GDM1 (cell line): Measurements from ENCODE around the gene IGF1.

ENCODE experiments used
- DNase-seq: peaks from one replicate; lab custom pipeline; 2025; lab: John Stamatoyannopoulos, UW

IGF1 gene

GRCh38 chr12:102480406-102480805 lies at the start of gene IGF1:
Gene IGF1, minus strand, starts transcription at chr12:102480563. Its CDS starts 182 bp downstream, at chr12:102480381.
- no peak for DNase-seq

DNA sequence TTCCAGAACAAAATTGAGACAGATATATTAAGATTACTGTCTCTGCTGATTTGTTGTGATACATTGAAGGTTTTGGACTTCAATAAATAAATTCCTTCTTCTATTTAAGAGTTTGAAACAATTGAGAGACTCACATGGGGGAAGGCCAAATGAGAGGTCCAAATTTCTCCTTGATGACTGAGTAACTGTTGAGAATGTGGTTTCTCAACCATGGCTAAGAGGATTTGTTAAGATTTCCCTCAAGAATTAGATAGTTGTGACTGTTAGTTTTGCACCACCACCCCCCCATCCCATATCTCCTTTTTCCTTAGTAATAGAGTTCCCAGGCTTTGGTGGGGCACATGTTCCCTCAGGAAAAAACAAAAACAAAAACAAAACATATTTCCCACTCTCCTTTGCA lies 47.7 kb upstream of the IGF1 start:
- no peak for DNase-seq

DNA sequence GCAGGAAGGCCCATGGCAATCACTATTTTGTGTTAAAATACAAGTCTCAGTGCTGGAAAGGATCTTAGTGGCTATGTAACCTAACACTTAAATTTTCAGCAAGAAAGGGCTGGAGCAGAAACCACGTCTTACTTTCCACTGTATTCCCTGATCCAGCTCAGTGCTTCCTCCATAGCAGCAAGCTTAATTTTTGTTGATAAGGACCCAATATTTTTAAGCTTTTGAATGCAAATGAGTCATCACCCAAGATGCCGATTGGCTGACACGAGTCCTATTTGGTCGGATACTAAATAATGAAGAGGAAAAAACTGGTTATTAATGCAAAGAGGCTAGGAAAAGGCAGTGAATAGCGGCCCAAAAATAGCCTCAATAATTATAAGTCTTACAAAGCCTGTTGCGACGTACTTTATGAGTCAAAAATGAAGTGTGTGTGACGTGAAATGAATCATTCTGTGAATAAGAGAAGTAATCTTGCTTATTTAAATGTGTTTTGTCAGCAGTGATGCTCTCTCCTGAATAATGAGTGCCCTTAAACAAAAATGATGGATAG lies 46.9 kb upstream of the IGF1 start:
- DNase-seq = no peak

DNA sequence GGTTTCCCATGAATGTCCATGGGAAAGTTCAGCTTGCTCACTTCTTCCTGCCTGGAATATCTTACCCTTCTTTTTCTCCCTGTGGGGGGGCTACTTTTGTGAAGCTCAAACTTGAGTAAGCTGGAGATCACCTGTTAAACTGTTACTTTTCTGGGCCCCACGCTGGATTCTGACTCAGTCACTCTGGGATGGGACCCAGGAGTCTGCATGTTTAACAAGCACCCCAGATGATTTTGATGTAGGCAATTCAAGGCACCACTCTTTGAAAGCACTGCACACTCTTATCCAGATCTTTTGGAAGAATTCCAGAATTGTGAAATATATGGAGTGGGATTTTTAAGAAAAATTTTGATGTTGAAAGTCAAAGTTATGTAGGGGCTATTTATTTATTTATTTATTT lies 46.3 kb upstream of the IGF1 start:
- DNase-seq = no peak

DNA sequence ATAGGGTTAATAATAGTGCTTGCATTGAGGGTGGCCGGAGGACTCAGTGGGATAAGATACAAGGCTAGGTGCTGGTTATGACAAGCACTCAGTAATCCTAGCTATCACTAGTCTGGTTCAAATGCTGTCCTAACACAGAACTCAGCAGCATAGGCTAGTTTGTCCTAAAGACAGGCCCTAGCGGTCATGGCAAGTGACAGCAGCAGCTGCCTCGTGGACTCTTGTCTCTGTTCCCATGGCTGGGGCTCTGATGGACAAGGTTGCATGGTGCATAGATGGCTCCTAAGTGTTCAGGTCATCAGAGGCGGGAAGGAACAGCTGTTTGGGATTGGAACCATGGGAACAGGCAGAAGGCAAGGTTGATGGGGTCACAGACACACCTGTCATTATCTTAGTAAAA lies 42.4 kb upstream of the IGF1 start:
- DNase-seq = no peak

- DNase-seq = no peak
Measured at GRCh38 chr12:102521662-102522277, 41.4 kb upstream of the IGF1 start.

DNA sequence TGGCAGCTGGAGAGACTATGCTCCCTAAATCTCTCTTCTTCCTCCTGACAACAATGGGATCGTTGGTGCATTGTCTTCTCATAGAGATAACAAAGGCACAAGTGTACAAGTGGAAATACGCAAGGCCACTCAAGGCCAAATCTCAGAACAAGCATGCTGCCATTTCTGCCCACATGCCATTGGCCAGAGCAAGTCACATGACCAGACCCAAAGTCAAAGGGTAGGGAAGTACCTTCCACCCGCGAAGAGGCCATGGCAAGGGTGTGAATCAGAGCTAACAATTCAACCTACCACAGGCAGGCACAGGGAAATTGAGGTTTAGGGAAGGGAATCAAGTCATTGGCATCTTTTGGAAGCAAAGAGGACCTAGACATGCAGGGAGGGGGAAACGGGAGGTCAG lies 38.5 kb upstream of the IGF1 start:
- no peak for DNase-seq

DNA sequence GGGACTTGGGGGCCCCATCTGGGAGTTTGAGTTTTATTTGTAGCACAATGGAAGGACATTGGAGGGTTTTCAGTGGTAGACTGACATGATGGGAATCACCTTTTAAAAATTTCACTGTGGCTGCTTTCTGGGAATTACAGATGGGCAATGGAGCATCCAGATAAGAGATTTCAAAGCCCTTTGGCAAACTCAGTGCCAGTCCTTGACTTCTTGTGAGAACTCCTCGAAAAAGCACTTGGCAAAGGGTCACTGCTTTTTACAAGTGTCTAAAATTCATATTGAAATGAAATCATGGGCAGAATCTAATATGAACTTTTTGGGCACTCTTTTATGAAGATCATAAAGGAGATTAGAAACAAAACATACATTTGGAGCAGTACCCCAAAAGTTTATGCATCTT lies 34.3 kb upstream of the IGF1 start:
- no peak for DNase-seq

GRCh38 chr12:102513739-102514138 lies 33.4 kb upstream of the IGF1 start:
- no peak for DNase-seq

DNA sequence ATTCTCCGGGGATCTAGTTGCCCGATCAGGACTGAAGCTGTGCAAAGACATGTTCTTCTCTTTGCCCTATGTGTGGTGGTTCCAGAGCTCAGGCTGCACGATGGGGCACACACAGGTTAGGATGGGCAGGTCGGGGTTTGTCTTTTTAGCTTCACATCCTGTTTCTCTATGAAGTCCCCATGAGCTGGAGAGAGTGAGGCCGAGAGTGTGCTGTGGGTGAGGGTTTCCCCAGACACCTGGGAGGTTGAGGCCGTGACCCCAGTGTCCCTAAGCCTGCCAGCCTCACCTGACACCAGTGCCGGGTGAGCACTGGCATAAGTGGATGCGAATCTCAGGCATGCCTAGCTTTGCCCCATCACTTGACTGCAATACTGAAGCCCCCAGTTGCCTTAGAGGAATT lies 32.9 kb upstream of the IGF1 start:
- DNase-seq = no peak

DNA sequence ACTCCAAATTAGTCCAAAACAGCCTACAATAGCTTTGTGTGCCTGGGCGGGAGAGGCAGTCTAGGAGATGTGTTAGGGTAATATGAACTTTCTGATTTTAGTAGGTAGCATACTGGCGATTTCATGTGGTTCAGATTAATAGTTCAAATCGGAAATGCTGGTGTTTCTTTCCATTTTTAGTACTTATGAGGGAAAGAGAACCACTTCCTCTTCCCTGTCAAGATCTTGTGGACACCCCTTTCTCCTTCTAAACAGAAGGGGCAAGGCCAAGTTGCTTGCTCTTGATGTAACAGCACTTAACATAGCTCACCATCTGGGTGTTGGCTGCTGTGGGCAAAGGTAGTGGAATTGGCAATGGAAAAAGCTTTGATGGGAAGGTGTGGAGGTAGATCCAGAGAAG lies 32.2 kb upstream of the IGF1 start:
- DNase-seq = no peak

- DNase-seq = no peak
Measured at GRCh38 chr12:102511575-102511974, 31.2 kb upstream of the IGF1 start.

DNA sequence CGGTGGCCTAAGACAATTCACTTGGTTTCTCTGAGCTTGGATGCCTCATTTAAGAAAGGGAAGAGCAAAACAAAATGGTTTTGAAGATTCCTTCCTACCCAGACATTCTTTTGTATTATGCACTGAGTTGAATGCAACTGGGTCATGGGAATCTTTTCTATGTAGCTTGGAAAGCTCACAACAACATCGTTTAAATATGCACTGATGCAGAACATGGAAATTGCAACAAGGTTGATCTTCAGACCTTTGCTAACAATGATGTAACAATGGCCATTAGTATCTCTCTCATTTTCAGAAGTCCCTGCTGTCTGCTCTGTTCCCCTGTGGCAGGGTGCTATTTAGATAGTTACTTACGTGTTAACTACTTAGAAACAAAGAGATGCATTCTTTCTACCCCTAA lies 30.1 kb upstream of the IGF1 start:
- no peak for DNase-seq

DNA sequence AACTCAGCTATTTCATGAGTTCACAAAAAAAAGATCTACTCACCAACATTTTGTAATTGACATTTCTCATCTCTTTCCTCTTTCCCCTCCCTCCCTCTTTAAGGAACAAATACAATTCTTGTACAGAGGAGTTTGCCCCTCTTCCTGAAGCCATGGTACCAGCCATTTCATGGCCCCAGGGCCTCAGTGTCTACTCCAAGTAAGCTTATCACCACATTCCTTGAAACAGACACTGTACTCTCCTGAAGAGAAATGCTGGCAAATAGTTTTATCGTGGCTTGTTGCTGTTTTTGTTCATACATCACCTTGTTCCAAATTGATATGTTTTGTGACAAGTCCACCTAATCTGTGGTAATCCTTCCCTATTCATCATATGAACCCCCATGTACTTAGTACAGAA lies 29.7 kb upstream of the IGF1 start:
- no peak for DNase-seq

DNA sequence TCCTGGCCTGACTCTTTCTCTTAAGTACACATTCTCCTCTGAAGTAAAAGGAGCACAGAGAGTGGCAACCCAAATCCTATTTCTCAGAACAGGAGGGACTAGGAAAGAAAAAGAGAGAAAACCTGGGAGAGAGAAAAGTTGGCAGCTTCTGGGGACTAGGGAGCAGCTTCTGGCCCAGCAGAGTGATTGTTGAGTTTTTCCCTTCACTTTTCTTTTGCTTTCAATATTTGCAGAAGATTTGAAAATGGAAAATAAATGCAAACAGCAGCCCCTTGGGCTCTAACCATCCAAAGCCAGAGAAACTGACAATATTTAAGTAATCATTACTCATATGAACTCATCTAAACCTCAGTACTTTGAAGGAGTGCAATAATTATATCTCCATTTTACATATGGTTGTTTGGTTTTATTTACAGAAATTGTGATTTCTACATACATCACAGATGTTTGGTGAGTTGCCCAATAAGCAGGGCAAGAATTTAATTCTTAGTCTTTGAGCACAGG lies 28.8 kb upstream of the IGF1 start:
- no peak for DNase-seq

GRCh38 chr12:102508052-102508451 lies 27.7 kb upstream of the IGF1 start:
- no peak for DNase-seq

- no peak for DNase-seq
Measured at GRCh38 chr12:102507301-102507700, 26.9 kb upstream of the IGF1 start.

DNA sequence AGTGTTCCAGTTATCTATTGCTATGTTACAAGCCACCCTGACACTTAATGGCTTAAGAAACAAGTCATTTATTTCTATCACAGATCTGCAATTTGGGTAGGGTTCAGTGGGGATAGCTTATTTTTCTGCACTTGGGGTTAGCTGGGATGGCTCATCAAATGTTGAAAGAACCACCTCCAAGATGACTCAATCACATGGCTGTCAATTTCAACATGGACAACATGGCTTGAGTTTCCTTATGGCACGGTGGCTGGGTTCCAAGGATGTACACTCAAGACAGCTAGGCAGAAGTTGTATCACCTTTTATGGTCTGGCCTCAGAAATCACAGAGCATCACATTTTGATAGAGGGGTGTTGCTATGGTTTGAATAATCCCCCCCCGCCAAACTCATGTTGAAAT lies 24.5 kb upstream of the IGF1 start:
- no peak for DNase-seq

DNA sequence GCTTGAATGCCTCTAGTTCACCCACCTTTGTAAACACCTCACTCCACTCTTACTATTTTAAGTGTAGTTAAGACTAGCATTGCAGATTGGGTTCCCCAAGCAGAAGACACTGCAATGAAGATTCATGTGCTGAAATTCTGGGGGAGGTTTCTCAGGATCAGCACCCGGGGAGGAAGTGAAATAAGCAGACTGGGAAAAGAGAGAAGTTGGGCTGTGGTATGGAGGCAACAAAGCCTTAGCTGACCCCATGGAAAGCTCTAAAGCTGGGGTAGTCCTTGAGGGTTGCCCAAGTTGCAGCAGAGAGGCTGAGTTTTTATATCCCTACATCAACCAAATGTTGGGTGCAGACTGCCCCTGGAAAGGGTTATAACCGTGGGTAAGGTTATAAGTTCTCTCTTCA lies 23.9 kb upstream of the IGF1 start:
- DNase-seq = no peak

GRCh38 chr12:102503831-102504230 lies 23.5 kb upstream of the IGF1 start:
- no peak for DNase-seq

DNA sequence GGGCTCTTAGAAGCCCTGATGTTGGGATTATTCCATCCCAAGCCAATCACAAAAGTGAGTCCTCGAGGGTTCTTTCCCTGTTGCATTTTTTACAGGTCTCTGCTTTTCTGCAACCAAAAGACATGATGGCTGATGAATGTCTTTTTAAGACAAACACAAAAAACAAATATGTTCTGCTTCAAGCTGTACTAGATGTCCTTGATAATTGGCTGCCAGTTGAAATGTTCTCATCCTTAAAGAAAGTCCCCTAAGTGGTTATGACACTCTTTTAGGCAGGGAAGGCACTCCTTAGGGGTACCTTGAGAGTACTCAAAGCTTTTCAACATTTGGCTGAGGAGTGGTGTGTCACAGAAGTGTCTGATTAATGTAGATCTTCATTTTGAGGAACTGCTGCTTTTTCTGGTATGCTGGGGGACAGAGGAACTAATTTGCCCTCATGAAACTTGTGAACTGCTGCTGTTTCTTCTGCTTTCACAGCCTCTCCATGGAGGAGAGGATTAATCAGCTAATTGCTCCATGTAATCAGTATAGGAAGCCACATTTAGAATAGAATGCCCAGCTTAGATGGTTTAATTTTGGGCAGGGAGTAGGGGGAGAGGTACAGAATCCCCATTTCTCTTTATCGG lies 22.8 kb upstream of the IGF1 start:
- DNase-seq = no peak

- no peak for DNase-seq
Measured at GRCh38 chr12:102501773-102502172, 21.4 kb upstream of the IGF1 start.

DNA sequence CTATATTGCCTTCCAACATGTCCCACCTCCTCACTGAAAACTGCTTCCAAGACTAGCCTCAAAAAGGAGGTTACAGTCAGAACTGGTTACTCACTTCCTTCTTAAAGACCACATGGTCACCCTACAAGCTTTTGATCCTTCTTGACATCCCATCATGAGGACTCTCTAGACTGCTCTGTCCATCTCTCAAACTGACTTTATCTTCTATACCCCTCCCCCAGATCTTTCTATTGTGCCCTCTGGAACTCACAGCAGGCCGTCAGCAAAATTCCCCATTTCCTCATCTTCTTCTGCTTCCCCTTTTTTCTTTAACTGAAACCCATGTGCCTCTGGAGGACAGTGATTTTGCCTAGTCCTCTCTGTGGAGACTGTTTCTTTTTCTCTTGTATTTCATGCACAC lies 18.1 kb upstream of the IGF1 start:
- no peak for DNase-seq

DNA sequence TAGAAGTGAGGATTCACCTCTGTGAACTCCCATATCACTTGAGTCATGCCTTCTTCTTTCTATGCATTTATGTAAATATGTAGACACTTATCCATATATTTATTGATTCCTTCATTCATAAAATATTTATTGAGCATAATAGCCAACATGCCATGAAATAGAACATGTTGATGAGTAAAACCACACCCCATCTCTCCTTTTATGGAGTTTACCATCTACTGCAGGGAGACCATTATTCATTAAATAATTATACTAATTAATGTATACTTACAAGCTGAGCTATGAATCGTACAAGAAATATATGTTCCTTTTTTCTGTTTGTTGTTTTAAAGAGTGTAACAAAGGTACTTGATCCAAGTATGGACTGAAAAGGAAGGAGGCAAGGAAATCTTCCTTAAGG lies 17.4 kb upstream of the IGF1 start:
- DNase-seq = no peak
